Gastrocnemius medialis (tissue), 4 donors: ENCODE data around the gene FAM118A. TPM values are rescaled to one million over a fixed set of nuclear protein-coding genes. Genes with fewer than 3 reads are reported as not detected.
A peak's percentile ranks its signal among the peaks of the same experiment; 100 is the strongest.
"Not testable (repeated sequence)": the region's sequence is repeated elsewhere in the genome, so short reads cannot be mapped to it uniquely, and the experiment has no call there.

Source experiments
- ATAC-seq, 2 donors: fragments of 150-250 bp; one replicate each; pipeline ENCODE4 v1.9.1; 2016
- DNase-seq, 2 donors: peaks; one replicate each; pipeline ENCODE4 v3.0.0-alpha.2; 2019
- H3K27ac ChIP-seq, 4 donors: fragments of 200-600 bp; sonication (generic); 1 replicate in 1 of 4; 2 replicates in 3 of 4; pipeline ENCODE4 v1.5.1; 2016 to 2018; ENCODE audit warnings: mild to moderate bottlenecking in 2 of 4, moderate library complexity in 1 of 4
- H3K27me3 ChIP-seq, 3 donors: fragments of 200-600 bp; sonication (generic) in 2 of 3; 1 replicate in 1 of 3; 2 replicates in 2 of 3; pipeline versions ENCODE4 v1.5.1 to v1.6.0; 2016 to 2019; ENCODE audit warnings: mild to moderate bottlenecking in 1 of 3, moderate library complexity in 1 of 3
- H3K36me3 ChIP-seq, 2 donors: fragments of 200-600 bp; sonication (generic) in 1 of 2; one replicate each; pipeline ENCODE4 v1.5.1; 2017 to 2018
- H3K4me1 ChIP-seq, 2 donors: fragments of 200-600 bp; sonication (generic) in 1 of 2; one replicate each; pipeline ENCODE4 v1.5.1; 2016 to 2017; ENCODE audit warnings: mild to moderate bottlenecking in 2 of 2
- H3K4me3 ChIP-seq, 4 donors: fragments of 200-600 bp; sonication (generic) in 3 of 4; 1 replicate in 1 of 4; 2 replicates in 3 of 4; pipeline ENCODE4 v1.5.1; 2016 to 2019; ENCODE audit warnings: mild to moderate bottlenecking in 2 of 4
- H3K9me3 ChIP-seq, 3 donors: fragments of 200-600 bp; sonication (generic) in 2 of 3; 1 replicate in 1 of 3; 2 replicates in 2 of 3; pipeline ENCODE4 v1.5.1; 2016 to 2019
- CTCF ChIP-seq, 5 experiments: fragments of 450-650 bp in 3 of 5; fragments of 200-600 bp in 2 of 5; sonication (generic) in 2 of 5; IDR thresholded peaks in 4 of 5; conservative IDR thresholded peaks in 1 of 5; 1 replicate in 4 of 5; 2 replicates in 1 of 5; pipeline ENCODE4 v1.5.1; 2016 to 2019; ENCODE audit warnings: antibody characterized with exemption in 5 of 5, mild to moderate bottlenecking in 3 of 5, moderate library complexity in 3 of 5
- POLR2A ChIP-seq, 2 donors: fragments of 450-650 bp; IDR thresholded peaks; one replicate each; pipeline ENCODE4 v1.6.1; 2017; ENCODE audit warnings: antibody characterized with exemption in 2 of 2, mild to moderate bottlenecking in 2 of 2, moderate library complexity in 2 of 2
- in situ Hi-C, 4 donors: fragments of 200-750 bp; cut with MboI; loops; one replicate each; pipeline versions ENCODE4 v1.15.0 to v1.8.0; 2017; ENCODE audit warnings: low sequenced_read_pairs in 4 of 4
- intact Hi-C: fragments of 100-400 bp; cut with DNase I; formaldehyde crosslinking; loops from one replicate; pipeline ENCODE4 v1.15.1; 2023; ENCODE audit warnings: low total_unique reads
- total RNA-seq, 4 donors: library from RNA; depleted of rRNA; stranded (reverse); fragments of >200 nt; gene quantifications; one replicate each; pipeline versions ENCODE4 v1.1.0 to v1.2.3, GENCODE V29; 2016

FAM118A gene
- total RNA-seq, 4 donors from 2014 or later, result 4.1 to 30.0 (median 24.2) TPM

GRCh38 chr22:45273452-45274075 is 36.2 kb upstream of the FAM118A start:
- intact Hi-C loops, result loop anchor here (2.0 to 10.0 kb wide), 2 partner anchors 35 to 401 kb away; partner anchors contain the start of genes ATXN10 and FAM118A
- Histone ChIP-seq H3K27me3 (no peaks in the 10 kb centered on the region), H3K36me3 (no peaks in the 10 kb centered on the region), H3K4me3 (no peak overlapping the region), H3K27ac (peak overlapping the region; percentile 88 to 100 (median 93)), H3K4me1 (peaks cover 44% of the 10 kb centered on the region in 2 donors), H3K9me3 (no peaks in the 10 kb centered on the region)
- no peak for TF ChIP-seq CTCF (IDR thresholded peaks at IDR 0.05 in 4 of 5, conservative IDR thresholded peaks at IDR 0.05 in 1 of 5)
- in situ Hi-C loops, result no loop called here
- ATAC-seq, result no peak
- DNase-seq, result no peak

DNA sequence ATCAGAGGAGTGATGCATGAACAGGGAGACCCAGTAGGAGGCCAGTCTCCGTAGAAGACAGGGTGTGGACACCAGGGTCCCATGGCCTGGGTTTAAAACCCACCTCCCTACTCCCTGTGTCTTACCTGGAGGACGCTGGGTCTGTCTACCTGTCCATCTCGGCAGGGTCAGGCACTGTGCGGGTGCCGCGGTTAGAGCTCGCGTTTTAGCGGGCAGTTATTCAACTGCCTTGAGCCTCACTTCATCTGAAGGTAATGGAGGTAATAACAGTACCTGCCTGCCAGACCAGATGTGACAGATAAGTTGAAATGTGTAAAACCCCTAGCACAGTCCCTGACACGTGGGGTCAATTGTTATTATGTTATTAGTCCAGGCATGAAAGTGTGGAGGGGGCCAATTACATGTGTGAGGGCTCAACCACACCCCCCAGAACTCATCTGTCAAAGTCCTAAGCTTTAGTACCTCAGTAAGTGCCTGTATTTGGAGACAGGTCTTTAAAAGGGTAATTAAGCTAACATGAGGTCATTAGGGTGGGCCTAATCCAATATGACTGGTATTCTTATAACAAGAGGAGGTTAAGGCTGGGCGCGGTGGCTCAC is 33.1 kb upstream of the FAM118A start:
- ATAC-seq (no peak), DNase-seq (no peak)
- no peak overlapping the region for H3K27ac ChIP-seq
- H3K36me3 ChIP-seq, result no peaks in the 10 kb centered on the region
- in situ Hi-C loops (no loop called here), intact Hi-C loops (loop anchor here (10.0 kb wide), 1 partner anchor 398 kb away; the partner anchor contains the start of gene ATXN10)
- H3K4me1 ChIP-seq, result peaks cover 17 to 29% of the 10 kb centered on the region in 2 donors
- no peak for TF ChIP-seq CTCF (IDR thresholded peaks at IDR 0.05 in 4 of 5, conservative IDR thresholded peaks at IDR 0.05 in 1 of 5)
- no peak for TF ChIP-seq POLR2A (IDR thresholded peaks at IDR 0.05)
- no peaks in the 10 kb centered on the region for H3K27me3 ChIP-seq
- no peaks in the 10 kb centered on the region for H3K9me3 ChIP-seq
- H3K4me3 ChIP-seq, result no peak overlapping the region

DNA sequence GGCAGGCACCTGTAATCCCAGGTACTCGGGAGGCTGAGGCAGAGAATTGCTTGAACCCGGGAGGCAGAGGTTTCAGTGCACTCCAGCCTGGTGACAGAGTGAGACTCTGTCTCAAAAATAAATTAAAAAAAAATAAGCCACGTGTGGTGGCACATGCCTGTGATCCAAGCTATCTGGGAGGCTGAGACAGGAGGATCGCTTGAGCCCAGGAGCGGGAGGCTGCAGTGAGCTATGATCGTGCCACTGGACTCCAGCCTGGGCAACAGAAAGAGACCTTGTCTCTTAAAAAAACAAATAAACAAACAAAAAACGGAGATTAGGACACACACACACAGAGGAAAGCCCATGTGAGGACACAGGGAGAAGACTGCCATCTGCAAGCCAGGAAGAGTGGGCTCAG is 32.0 kb upstream of the FAM118A start:
- H3K9me3 ChIP-seq, ATAC-seq: not testable (repeated sequence)
- intact Hi-C loops, result loop anchor here (10.0 kb wide), 1 partner anchor 397 kb away; the partner anchor contains the start of gene ATXN10

DNA sequence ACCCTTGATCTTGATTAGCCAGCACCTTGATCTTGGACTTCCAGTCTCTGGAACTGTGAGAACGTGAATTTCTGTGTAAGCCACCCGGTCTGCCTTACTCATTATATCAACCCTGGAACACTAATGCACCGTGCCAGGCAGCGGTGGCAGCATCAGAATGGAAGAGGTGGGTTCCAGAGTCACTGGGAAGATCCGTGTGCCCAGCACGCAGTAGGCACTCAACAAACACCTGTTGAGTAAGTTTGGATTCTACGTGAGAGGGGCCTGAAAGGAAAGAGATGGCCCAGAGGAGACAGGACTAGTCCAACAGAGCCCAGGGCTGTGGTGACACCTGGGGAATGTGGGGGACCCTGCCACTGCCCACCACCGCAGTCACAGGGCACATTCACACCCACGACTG is 31.6 kb upstream of the FAM118A start:
- TF ChIP-seq CTCF (IDR thresholded peaks at IDR 0.05 in 4 of 5, conservative IDR thresholded peaks at IDR 0.05 in 1 of 5), result no peak
- TF ChIP-seq POLR2A (IDR thresholded peaks at IDR 0.05), result no peak
- ATAC-seq (no peak), DNase-seq (no peak)
- H3K27ac ChIP-seq, result no peak overlapping the region
- H3K4me1 ChIP-seq, result peaks cover 4 to 17% of the 10 kb centered on the region in 2 donors
- in situ Hi-C loops, result no loop called here
- no peaks in the 10 kb centered on the region for H3K27me3 ChIP-seq
- intact Hi-C loops, result loop anchor here (10.0 kb wide), 1 partner anchor 397 kb away; the partner anchor contains the start of gene ATXN10
- H3K4me3 ChIP-seq, result no peak overlapping the region
- no peaks in the 10 kb centered on the region for H3K9me3 ChIP-seq
- no peaks in the 10 kb centered on the region for H3K36me3 ChIP-seq

More for the DNA sequence above, 32.0 kb upstream of the FAM118A start:
- DNase-seq, H3K4me3 ChIP-seq, H3K27me3 ChIP-seq, H3K36me3 ChIP-seq, in situ Hi-C loops, H3K27ac ChIP-seq: not testable (repeated sequence)
- H3K4me1 ChIP-seq, result peaks cover 7 to 19% of the 10 kb centered on the region in 2 donors

- H3K27me3 ChIP-seq, result no peaks in the 10 kb centered on the region
- in situ Hi-C loops, result no loop called here
These were observed 29.1 kb upstream of the FAM118A start for GRCh38 chr22:45280587-45280980.

More at GRCh38 chr22:45280587-45280980, 29.1 kb upstream of the FAM118A start:
- DNase-seq (no peak), ATAC-seq (no peak)
- intact Hi-C loops, result no loop called here
- no peaks in the 10 kb centered on the region for H3K9me3 ChIP-seq
- H3K4me1 ChIP-seq, result peaks cover 7 to 15% of the 10 kb centered on the region in 2 donors
- TF ChIP-seq CTCF (IDR thresholded peaks at IDR 0.05 in 4 of 5, conservative IDR thresholded peaks at IDR 0.05 in 1 of 5) (no peak), POLR2A (IDR thresholded peaks at IDR 0.05) (no peak)
- peak overlapping the region in 1 of 4 donors; percentile 56 for H3K27ac ChIP-seq
- no peaks in the 10 kb centered on the region for H3K36me3 ChIP-seq
- no peak overlapping the region for H3K4me3 ChIP-seq
